NCI-H748 treated with DMSO at 0.1 percent for 48 hours (cell line): ENCODE data around the gene FN3KRP.
"Not testable (repeated sequence)": the region's sequence is repeated elsewhere in the genome, so short reads cannot be mapped to it uniquely, and the experiment has no call there.

Experiments
- DNase-seq: peaks from one replicate; lab custom pipeline; 2025; lab: John Stamatoyannopoulos, UW

FN3KRP gene

GRCh38 chr17:82744736-82745135 lies 28.2 kb downstream of the FN3KRP start:
- not testable (repeated sequence) for DNase-seq

GRCh38 chr17:82745524-82745923 lies 29.0 kb downstream of the FN3KRP start:
- peak; percentile 37 for DNase-seq

GRCh38 chr17:82748756-82749155 lies 32.2 kb downstream of the FN3KRP start:
- no peak for DNase-seq

DNA sequence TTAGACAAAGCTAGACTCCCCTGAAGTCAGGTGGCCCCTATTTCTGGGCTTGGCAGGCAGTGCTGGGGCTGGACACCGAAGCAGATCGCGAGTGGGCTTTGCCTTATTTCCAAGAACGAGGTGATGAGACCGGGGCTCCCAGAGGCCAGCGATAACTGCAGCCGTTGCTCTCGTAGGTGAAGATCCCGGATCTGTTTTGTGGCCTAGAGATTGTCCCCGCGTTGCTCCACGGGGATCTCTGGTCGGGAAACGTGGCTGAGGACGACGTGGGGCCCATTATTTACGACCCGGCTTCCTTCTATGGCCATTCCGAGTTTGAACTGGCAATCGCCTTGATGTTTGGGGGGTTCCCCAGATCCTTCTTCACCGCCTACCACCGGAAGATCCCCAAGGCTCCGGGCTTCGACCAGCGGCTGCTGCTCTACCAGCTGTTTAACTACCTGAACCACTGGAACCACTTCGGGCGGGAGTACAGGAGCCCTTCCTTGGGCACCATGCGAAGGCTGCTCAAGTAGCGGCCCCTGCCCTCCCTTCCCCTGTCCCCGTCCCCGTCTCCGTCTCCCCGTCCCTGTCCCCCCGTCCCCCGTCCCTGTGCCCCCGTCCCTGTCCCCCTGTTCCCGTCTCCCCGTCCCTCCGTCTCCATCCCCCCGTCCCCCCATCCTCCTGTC lies 33.9 kb downstream of the FN3KRP start:
- DNase-seq, result no peak

GRCh38 chr17:82751171-82751570 lies 34.7 kb downstream of the FN3KRP start:
- DNase-seq, result peak; percentile 61

DNA sequence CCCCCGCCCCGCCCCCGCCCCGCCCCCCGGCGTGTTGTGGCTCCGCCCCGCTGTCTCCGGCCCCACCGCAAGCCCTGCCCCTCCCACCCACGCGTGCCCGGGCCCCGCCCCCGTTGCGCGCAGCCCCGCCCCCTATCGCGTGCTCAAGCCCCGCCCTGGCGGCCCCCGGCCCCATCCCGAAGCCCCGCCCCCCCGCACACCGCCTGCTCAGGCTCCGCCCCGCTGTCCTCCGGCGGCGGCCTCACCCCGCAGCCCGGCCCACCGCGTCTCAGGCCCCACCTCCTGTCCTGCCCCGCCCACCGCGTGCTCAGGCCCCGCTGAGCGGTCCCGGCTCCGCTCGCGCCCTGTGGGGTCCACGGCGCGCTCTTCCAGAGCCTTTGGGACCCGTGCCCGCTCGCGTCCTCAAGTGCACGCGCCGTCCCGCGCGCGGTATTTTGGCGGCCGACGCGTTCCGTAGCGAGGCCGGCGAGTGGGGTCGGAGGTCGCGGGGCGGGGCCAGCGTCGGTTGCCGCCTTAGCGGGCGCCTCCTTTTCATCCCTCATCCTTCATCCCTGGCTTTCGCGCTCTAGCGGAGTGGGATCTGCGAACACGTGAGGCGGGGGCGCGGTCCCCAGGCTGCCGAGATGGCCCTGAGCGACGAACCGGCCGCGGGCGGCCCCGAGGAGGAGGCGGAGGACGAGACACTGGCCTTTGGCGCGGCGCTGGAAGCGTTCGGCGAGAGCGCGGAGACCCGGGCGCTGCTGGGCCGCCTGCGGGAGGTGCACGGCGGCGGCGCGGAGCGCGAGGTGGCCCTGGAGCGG lies 35.3 kb downstream of the FN3KRP start, which contains the start of gene TBCD:
TBCD (plus strand) TSS at position 495 of the 800 bp plus-strand sequence; CDS start at position 624, 129 bp downstream.
- peak; percentile 80 for DNase-seq

DNA sequence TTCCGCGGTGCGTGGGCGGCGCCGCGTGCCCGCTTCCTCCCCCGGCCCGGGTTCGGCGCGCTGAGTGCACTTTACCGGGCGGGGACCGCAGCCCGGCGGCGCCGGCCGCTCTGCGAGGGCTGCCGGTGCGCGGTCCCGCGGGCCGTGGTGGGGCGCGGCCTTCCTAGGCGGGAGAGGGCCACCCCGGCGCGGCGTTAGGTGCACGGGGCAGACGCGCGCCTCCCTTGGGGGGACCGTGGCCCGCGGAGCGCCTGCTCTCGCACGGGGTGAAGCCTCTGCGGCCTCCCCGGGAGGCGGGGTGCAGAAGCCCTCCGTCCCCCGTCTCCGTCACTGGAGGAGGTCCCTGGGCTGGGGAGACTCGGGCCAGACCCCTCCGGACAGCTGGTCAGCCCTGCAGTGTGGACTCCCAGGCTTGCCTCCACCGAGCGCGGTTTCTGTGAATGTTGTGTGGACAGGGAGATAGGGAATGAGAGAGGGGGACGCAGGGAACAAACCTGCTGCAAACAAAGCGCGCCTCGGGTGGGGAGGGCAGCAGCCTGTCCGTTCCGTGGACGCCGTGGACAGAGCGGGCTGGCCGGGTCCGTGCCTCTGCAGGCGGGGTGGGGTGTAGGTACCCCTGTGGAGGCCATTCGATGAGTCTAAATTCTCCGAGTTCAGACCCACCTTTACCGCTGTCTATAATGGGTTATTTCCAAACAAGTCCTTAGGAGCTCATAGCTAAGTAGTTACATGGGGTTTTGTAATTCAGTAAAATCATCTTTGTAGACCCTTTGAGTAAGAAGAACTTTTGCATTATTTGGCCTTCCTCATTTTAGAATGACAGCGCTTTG lies 36.1 kb downstream of the FN3KRP start:
- DNase-seq, result no peak

GRCh38 chr17:82753201-82753464 lies 36.6 kb downstream of the FN3KRP start:
- DNase-seq, result no peak

GRCh38 chr17:82754297-82755208 lies 38.0 kb downstream of the FN3KRP start:
- no peak for DNase-seq

DNA sequence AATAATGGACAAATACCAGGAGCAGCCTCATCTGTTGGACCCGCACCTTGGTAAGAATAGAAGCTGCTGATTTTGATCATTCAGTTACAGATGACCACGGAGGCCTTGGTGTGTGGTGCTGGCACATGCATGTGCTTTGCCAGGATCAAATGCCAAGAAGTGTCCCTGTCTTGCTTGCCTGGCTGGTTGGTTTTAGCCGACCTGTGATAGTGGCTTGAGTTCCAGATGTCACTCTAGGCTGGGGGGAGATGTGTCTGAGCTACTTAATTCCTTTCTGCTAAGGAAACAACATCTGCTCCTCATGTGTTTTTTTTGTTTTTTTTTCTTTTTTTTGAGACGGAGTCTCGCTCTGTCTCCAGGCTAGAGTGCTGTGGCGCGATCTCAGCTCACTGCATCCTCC lies 39.7 kb downstream of the FN3KRP start:
- DNase-seq, result no peak

DNA sequence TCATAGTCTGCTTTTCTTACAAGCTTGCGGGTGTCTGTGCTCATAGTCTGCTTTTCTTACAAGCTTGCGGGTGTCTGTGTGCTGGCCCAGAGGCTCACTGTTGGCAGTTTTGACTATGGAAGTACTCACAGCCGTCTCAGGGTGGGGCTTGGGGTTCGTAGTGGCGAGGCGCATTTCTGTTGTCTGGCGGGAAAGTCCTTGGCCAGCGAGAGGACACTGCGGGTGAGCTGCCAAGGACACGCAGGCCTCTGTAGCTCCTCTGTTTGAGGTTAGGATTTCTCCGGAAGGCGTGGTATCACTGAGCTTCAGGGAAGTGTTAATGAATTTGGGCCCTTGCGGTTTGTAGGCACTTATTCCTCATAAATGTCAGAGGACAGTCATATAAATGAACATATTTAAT lies 48.9 kb downstream of the FN3KRP start:
- DNase-seq, result no peak

DNA sequence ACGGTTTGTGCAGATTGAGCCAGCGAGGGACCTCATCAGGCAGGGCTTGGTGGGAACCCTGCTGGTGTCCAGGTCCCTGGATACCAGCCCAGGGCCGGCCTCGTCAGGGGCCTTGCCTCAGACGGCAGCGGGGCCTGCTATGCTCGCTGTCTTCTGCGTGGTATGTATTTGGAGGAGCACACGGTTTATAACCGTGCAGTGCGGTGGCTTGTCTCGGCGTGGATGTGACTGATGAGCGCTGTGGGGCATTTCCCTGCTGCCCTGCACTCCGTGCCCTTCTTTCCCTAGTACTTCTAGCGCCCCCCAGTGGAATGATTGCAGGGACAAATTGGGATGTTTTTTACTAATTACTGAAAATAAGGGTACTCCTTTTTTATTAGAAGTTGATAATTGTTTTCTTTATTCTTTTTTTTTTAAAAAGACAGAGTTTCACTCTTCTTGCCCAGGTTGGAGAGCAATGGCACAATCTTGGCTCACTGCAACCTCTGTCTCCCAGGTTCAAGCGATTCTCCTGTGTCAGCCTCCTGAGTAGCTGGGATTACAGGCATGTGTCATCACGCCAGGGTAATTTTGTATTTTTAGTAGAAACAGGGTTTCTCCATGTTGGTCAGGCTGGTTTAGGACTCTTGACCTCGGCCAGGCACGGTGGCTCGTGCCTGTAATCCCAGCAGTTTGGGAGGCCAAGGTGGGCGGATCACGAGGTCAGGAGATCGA lies 50.7 kb downstream of the FN3KRP start:
- DNase-seq, result peak; percentile 25

DNA sequence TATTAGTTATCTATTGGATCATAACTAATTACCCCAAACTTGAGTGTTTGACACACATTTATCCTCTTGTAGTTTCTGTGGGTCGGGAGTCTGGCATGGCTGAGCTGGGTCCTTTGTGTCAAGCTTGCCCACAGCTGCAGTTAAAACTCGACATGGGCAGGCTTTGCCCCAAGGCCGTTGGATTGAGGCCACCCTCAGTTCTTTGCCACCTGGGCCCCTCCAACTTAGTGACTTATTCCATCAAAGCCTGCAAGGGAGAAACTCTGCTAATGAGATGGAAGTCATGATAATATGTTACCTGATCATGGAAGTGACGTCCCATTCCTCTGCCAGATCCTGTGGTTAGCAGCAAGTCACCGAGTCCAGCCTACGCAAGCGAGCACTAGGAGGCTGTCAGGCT lies 52.5 kb downstream of the FN3KRP start:
- no peak for DNase-seq

- DNase-seq, result no peak
Observed at GRCh38 chr17:82772026-82772425, 55.5 kb downstream of the FN3KRP start.

DNA sequence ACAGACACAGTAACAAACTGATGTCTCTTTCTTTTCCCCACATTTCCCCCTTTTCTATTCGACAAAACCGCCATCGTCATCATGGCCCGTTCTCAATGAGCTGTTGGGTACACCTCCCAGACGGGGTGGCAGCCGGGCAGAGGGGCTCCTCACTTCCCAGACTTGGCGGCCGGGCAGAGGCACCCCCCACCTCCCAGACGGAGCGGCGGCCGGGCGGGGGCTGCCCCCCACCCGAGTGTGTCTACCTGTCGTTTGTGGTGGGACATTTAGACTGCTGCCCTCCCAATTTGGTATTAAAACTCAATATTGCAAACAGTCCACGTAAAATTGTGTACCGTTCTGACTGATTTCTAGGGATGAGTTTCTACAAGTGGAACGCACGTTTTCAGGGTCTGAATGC lies 58.0 kb downstream of the FN3KRP start:
- not testable (repeated sequence) for DNase-seq

DNA sequence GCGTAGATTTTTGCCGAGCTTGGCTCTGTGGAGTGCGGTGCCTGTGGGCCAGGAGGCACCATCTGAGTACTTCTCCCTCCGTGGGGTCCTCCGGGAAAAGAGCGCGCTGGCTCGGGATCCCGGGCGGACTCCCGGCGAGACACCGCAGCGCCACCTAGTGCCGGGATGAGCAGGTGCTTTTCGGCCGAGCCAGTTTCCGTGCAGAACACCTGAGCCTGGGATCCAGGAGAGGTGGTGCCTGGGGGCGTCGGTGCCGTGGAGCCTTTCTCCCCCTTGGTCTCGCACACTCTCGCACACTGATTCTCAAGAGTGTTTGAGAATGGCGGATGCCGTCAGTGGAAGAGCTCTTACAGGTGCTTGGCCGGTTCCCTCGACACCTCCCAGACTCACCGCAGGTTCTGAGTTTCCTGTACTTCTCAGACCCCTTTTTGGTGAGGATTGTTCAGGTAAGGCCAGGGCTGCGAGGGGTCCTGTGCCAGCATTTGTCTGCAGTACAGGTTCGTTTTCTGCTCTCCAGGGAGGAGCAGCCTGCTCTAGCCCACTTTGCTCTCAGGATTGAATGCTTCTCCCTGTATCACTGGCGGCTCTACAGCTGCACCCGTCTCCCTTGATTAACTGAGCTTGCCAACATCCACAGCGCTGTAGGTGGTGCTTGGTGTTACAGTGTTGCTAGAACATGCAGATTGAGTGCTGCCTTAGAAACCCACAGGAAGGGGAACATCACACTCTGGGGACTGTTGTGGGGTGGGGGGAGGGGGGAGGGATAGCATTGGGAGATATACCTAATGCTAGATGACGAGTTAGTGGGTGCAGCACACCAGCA lies 58.7 kb downstream of the FN3KRP start:
- DNase-seq, result peak; percentile 43

DNA sequence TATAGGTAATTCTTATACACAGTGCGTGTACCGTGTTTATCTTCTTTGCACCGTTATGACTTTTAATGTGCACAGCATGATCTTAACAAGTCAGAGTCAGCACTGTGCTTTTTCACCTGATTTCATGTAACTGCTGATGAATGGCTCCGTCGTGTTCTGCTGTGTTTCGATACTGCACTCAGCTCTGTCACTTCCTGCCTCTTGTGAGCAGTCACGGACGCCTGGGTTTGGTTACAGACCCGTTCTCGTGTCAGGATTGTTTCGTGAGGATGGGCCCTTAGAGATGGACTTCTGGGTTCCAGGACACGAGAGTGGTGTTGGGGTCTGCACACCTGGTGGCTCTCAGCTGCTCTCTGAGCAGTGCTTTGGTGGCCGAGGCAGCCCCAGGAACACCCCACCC lies 59.9 kb downstream of the FN3KRP start:
- DNase-seq, result no peak
